HEK293 (cell line): ENCODE results near the gene PITPNM1.

Experiments used
- CTCF ChIA-PET: fragments of 350-600 bp; formaldehyde crosslinking; extraction: SDS; loops from one replicate; lab custom pipeline; 2021; ENCODE audit warnings: antibody characterized with exemption; lab: Yijun Ruan, JAX
- POLR2A ChIA-PET: fragments of 300-600 bp; formaldehyde crosslinking; extraction: SDS; loops from one replicate; lab custom pipeline; 2020; ENCODE audit warnings: antibody characterized with exemption, inconsistent platforms; lab: Yijun Ruan, JAX
- H3K27ac ChIP-seq: fragments of 200-500 bp; sonication (Bioruptor generic); 2 replicates; pipeline ENCODE4 v1.5.1; 2014; ENCODE audit warnings: low read depth, low read length, control low read depth, inconsistent platforms; ENCODE audit errors: extremely low read depth
- H3K36me3 ChIP-seq, 2 experiments: fragments of 200-500 bp in 1 of 2; sonication (Bioruptor generic) in 1 of 2; 1 replicate in 1 of 2; 2 replicates in 1 of 2; pipeline ENCODE4 v1.5.1; 2014 to 2017; ENCODE audit warnings: inconsistent platforms in 2 of 2, low read length in 2 of 2; ENCODE audit not compliant: control insufficient read depth in 2 of 2, insufficient read depth in 1 of 2
- H3K4me1 ChIP-seq: fragments of 200-500 bp; sonication (Bioruptor generic); 2 replicates; pipeline ENCODE4 v1.5.1; 2014; ENCODE audit warnings: mild to moderate bottlenecking, low read length, inconsistent platforms; ENCODE audit not compliant: control insufficient read depth, insufficient read depth
- H3K4me3 ChIP-seq: 2 replicates; pipeline ENCODE4 v1.5.1; 2011; ENCODE audit warnings: low read depth, mild to moderate bottlenecking, control low read depth, low read length, moderate library complexity
- H3K9me3 ChIP-seq: fragments of 200-500 bp; sonication (Bioruptor generic); 2 replicates; pipeline ENCODE4 v1.5.1; 2014; ENCODE audit warnings: low read depth, low read length, inconsistent platforms; ENCODE audit not compliant: control insufficient read depth, insufficient read depth
- OVOL3 ChIP-seq: fragments of 450-650 bp; formaldehyde crosslinking; IDR thresholded peaks from 2 replicates; pipeline ENCODE4 v1.5.1; 2016; ENCODE audit warnings: missing biosample characterization, missing genetic modification characterization
- PRDM1 ChIP-seq: fragments of 450-650 bp; formaldehyde crosslinking; IDR thresholded peaks from 2 replicates; pipeline ENCODE4; 2016; ENCODE audit warnings: missing biosample characterization, missing genetic modification characterization
- SALL2 ChIP-seq: fragments of 450-650 bp; formaldehyde crosslinking; IDR thresholded peaks from 2 replicates; pipeline ENCODE4 v1.5.0; 2017; ENCODE audit warnings: missing biosample characterization, mild to moderate bottlenecking, missing genetic modification characterization, borderline replicate concordance
- SCRT1 ChIP-seq: fragments of 450-650 bp; formaldehyde crosslinking; IDR thresholded peaks from 2 replicates; pipeline ENCODE4 v1.5.1; 2016; ENCODE audit warnings: missing biosample characterization, missing genetic modification characterization, borderline replicate concordance
- ZBTB7A ChIP-seq: fragments of 450-650 bp; formaldehyde crosslinking; IDR thresholded peaks from 2 replicates; pipeline ENCODE4 v1.5.1; 2016; ENCODE audit warnings: low read depth, missing biosample characterization, missing genetic modification characterization
- ZNF174 ChIP-seq: fragments of 450-650 bp; formaldehyde crosslinking; IDR thresholded peaks from 2 replicates; pipeline ENCODE4 v1.5.0; 2017; ENCODE audit warnings: missing biosample characterization, mild to moderate bottlenecking, missing genetic modification characterization
- ZNF202 ChIP-seq: fragments of 450-650 bp; formaldehyde crosslinking; IDR thresholded peaks from 2 replicates; pipeline ENCODE4 v1.5.1; 2016; ENCODE audit warnings: missing biosample characterization, missing genetic modification characterization, borderline replicate concordance
- ZNF24 ChIP-seq: fragments of 450-650 bp; formaldehyde crosslinking; IDR thresholded peaks from 2 replicates; pipeline ENCODE4 v1.5.1; 2016; ENCODE audit warnings: missing biosample characterization, missing genetic modification characterization
- ZNF266 ChIP-seq: fragments of 450-650 bp; formaldehyde crosslinking; IDR thresholded peaks from 2 replicates; pipeline ENCODE4 v1.5.1; 2016; ENCODE audit warnings: missing biosample characterization, missing genetic modification characterization, low read depth
- ZNF341 ChIP-seq: fragments of 450-650 bp; formaldehyde crosslinking; IDR thresholded peaks from 2 replicates; pipeline ENCODE4; 2016; ENCODE audit warnings: low read depth, missing biosample characterization, missing genetic modification characterization
- ZNF426 ChIP-seq: fragments of 450-650 bp; formaldehyde crosslinking; IDR thresholded peaks from 2 replicates; pipeline ENCODE4 v1.5.1; 2017; ENCODE audit warnings: missing biosample characterization, missing genetic modification characterization, mild to moderate bottlenecking, inconsistent platforms, moderate library complexity
- ZNF433 ChIP-seq: fragments of 450-650 bp; formaldehyde crosslinking; IDR thresholded peaks from 2 replicates; pipeline ENCODE4 v1.5.1; 2016; ENCODE audit warnings: missing biosample characterization, missing genetic modification characterization, low read depth
- ZNF549 ChIP-seq: fragments of 450-650 bp; IDR thresholded peaks from 2 replicates; pipeline ENCODE4 v1.5.1; 2018; ENCODE audit warnings: missing biosample characterization, missing genetic modification characterization, mild to moderate bottlenecking, inconsistent platforms, moderate library complexity
- ZNF555 ChIP-seq: fragments of 450-650 bp; formaldehyde crosslinking; conservative IDR thresholded peaks from 2 replicates; pipeline ENCODE4 v1.5.1; 2017; ENCODE audit warnings: missing biosample characterization, mild to moderate bottlenecking, missing genetic modification characterization, inconsistent platforms
- ZNF558 ChIP-seq: fragments of 450-650 bp; formaldehyde crosslinking; IDR thresholded peaks from 2 replicates; pipeline ENCODE4 v1.5.1; 2016; ENCODE audit warnings: missing biosample characterization, missing genetic modification characterization
- ZNF585B ChIP-seq: fragments of 450-650 bp; formaldehyde crosslinking; IDR thresholded peaks from 2 replicates; pipeline ENCODE4 v1.5.1; 2016; ENCODE audit warnings: missing biosample characterization, missing genetic modification characterization
- ZNF623 ChIP-seq: fragments of 450-650 bp; formaldehyde crosslinking; IDR thresholded peaks from 2 replicates; pipeline ENCODE4 v1.5.1; 2016; ENCODE audit warnings: missing biosample characterization, missing genetic modification characterization
- ZNF777 ChIP-seq: fragments of 450-650 bp; formaldehyde crosslinking; IDR thresholded peaks from 2 replicates; pipeline ENCODE4 v1.5.1; 2017; ENCODE audit warnings: missing biosample characterization, missing genetic modification characterization, borderline replicate concordance
- ZNF785 ChIP-seq: fragments of 450-650 bp; formaldehyde crosslinking; IDR thresholded peaks from 2 replicates; pipeline ENCODE4 v1.5.1; 2016; ENCODE audit warnings: missing biosample characterization, missing genetic modification characterization
- TF ChIP-seq, protein P1 (sequence below): fragments of 450-650 bp; formaldehyde crosslinking; optimal IDR thresholded peaks from 2 replicates; pipeline ENCODE3; 2016; ENCODE audit warnings: missing biosample characterization, mild to moderate bottlenecking, missing genetic modification characterization
- TF ChIP-seq, protein P2 (sequence below): fragments of 450-650 bp; formaldehyde crosslinking; IDR thresholded peaks from 2 replicates; pipeline ENCODE4 v1.5.1; 2016; ENCODE audit warnings: missing biosample characterization, missing genetic modification characterization
- TF ChIP-seq, protein P3 (sequence below): fragments of 450-650 bp; formaldehyde crosslinking; IDR thresholded peaks from 2 replicates; pipeline ENCODE4 v1.5.1; 2017; ENCODE audit warnings: missing biosample characterization, missing genetic modification characterization
- TF ChIP-seq, protein P4 (sequence below): fragments of 450-650 bp; formaldehyde crosslinking; IDR thresholded peaks from 2 replicates; pipeline ENCODE4 v1.5.1; 2016; ENCODE audit warnings: missing biosample characterization, missing genetic modification characterization

The PITPNM1 gene

DNA sequence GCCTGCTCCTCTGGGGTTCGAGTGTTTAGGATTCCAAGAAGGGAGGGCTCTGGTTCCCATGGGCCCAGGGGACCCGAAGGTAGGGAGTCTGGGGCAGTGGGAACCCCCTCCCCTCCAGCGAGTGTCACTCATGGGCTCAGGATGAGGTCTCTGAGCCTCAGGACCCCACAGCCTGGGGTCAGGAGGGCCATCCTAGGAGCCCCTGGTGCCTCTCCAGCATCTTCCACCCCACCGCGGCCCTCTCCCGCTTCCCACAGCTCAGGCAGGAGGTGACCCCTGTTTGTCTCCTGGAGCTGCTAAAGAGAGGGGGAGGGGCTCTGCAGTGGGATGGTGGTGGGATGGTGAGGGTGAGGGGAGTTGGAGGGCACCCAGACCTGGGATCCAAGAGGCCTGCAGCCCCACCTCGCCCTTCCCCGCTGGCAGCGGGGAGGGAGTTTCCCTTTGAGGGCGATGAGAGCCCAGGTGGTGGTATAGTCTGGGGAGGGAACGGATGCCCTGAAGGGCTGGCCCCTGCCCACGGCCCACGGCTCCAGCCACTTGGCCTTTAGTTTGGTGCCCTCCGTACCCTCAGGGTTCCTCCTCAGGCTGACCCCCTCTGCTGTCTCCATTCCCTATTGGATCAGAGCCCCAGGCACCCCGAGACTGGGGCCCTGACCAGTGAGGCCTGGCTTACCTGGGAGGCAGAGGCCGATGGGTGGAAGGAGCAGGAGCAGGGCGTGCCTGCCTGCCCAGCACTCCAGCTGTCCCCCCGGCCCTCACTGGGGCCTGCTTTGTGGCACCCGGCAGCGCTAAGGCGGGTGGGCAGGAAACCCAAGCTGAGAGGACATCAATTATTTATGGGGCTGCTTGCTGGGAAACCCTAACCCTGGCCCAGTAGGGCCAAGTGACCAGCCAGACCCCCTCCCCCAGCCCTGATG is 51.1 kb downstream of the PITPNM1 start:
- TF ChIP-seq ZNF174 (no peak), PRDM1 (tag by site-specific recombination) (no peak), ZNF549 (tag by site-specific recombination) (no peak), ZNF785 (no peak), ZNF585B (tag by site-specific recombination) (no peak), ZNF426 (tag by site-specific recombination) (no peak), ZNF558 (tag by site-specific recombination) (no peak), ZNF555 (tag by site-specific recombination) (no peak)
- TF ChIP-seq, protein P1, sequence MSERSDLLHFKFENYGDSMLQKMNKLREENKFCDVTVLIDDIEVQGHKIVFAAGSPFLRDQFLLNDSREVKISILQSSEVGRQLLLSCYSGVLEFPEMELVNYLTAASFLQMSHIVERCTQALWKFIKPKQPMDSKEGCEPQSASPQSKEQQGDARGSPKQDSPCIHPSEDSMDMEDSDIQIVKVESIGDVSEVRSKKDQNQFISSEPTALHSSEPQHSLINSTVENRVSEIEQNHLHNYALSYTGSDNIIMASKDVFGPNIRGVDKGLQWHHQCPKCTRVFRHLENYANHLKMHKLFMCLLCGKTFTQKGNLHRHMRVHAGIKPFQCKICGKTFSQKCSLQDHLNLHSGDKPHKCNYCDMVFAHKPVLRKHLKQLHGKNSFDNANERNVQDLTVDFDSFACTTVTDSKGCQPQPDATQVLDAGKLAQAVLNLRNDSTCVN (tag by site-specific recombination): no peak
- TF ChIP-seq, protein P2, sequence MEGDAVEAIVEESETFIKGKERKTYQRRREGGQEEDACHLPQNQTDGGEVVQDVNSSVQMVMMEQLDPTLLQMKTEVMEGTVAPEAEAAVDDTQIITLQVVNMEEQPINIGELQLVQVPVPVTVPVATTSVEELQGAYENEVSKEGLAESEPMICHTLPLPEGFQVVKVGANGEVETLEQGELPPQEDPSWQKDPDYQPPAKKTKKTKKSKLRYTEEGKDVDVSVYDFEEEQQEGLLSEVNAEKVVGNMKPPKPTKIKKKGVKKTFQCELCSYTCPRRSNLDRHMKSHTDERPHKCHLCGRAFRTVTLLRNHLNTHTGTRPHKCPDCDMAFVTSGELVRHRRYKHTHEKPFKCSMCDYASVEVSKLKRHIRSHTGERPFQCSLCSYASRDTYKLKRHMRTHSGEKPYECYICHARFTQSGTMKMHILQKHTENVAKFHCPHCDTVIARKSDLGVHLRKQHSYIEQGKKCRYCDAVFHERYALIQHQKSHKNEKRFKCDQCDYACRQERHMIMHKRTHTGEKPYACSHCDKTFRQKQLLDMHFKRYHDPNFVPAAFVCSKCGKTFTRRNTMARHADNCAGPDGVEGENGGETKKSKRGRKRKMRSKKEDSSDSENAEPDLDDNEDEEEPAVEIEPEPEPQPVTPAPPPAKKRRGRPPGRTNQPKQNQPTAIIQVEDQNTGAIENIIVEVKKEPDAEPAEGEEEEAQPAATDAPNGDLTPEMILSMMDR (tag by site-specific recombination): no peak
- Histone ChIP-seq H3K27ac (no peak overlapping the region), H3K4me1 (no peaks in the 10 kb centered on the region), H3K36me3 (no peaks in the 10 kb centered on the region), H3K4me3 (no peak overlapping the region), H3K9me3 (no peaks in the 10 kb centered on the region)
- POLR2A ChIA-PET: no interaction called here
- CTCF ChIA-PET: no interaction called here

DNA sequence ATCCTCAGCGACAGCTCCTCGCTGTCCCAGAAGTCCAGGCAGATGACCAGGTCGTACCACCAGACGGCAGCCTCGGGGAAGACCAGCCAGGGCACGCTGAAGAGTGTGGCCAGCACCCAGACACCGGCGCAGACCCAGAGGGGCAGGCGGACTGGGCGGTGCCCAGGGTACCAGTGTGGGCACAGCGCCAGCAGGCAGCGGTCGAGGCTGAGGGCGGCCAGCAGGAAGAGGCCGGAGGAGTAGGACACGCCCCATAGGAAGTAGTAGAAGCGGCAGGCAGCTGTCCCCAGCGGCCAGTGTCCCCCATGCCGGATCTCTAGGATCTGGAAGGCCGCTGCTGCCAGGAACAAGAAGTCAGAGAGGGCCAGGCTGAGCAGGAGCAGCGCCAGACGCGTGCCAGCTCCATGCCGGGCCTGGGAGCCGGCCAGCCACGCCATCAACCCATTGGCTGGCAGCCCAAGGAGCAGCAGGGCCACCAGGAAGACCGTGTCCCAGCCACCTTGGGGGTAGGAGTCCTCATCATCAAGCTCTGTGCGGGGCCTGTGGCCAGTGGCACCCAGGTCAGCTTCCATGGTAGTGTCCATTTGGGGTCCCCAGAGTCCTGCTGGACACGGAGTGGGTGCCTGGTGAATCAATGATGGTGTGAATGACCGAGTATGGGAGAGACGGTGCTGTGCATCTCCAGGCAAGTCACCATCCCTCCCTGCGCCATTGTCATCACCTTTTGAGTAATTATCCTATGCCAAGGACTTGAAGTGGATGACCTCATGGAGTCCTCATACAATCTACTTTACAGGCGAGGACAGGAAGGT is 52.8 kb downstream of the PITPNM1 start, which contains the start of gene GPR152:
GPR152 (minus strand) TSS at position 589 of the 812 bp plus-strand sequence; CDS start at position 584, 5 bp downstream.
- H3K36me3 ChIP-seq: no peaks in the 10 kb centered on the region
- ChIA-PET CTCF (no interaction called here), POLR2A (interaction anchor here (0.6 to 1.1 kb wide), 2 partner anchors 50 to 223 kb away, joined by 3 read pairs; partner anchors contain the start of gene PPP1CA)
- H3K27ac ChIP-seq: no peak within 1 kb of the TSS
- H3K4me3 ChIP-seq: no peak within 1 kb of the TSS
- H3K9me3 ChIP-seq: no peaks in the 10 kb centered on the region
- no peaks in the 10 kb centered on the region for H3K4me1 ChIP-seq
- TF ChIP-seq ZNF202 (tag by site-specific recombination) (no peak), ZNF623 (no peak), ZNF341 (tag by site-specific recombination) (no peak), ZNF777 (no peak), ZNF433 (tag by site-specific recombination) (no peak), SCRT1 (tag by site-specific recombination) (no peak), OVOL3 (tag by site-specific recombination) (no peak), ZNF266 (tag by site-specific recombination) (no peak), SALL2 (tag by site-specific recombination) (no peak), ZBTB7A (no peak), ZNF24 (tag by site-specific recombination) (no peak)
- TF ChIP-seq, protein P2 (tag by site-specific recombination): no peak
- TF ChIP-seq, protein P3, sequence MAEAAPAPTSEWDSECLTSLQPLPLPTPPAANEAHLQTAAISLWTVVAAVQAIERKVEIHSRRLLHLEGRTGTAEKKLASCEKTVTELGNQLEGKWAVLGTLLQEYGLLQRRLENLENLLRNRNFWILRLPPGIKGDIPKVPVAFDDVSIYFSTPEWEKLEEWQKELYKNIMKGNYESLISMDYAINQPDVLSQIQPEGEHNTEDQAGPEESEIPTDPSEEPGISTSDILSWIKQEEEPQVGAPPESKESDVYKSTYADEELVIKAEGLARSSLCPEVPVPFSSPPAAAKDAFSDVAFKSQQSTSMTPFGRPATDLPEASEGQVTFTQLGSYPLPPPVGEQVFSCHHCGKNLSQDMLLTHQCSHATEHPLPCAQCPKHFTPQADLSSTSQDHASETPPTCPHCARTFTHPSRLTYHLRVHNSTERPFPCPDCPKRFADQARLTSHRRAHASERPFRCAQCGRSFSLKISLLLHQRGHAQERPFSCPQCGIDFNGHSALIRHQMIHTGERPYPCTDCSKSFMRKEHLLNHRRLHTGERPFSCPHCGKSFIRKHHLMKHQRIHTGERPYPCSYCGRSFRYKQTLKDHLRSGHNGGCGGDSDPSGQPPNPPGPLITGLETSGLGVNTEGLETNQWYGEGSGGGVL (tag by site-specific recombination): no peak
- TF ChIP-seq, protein P4, sequence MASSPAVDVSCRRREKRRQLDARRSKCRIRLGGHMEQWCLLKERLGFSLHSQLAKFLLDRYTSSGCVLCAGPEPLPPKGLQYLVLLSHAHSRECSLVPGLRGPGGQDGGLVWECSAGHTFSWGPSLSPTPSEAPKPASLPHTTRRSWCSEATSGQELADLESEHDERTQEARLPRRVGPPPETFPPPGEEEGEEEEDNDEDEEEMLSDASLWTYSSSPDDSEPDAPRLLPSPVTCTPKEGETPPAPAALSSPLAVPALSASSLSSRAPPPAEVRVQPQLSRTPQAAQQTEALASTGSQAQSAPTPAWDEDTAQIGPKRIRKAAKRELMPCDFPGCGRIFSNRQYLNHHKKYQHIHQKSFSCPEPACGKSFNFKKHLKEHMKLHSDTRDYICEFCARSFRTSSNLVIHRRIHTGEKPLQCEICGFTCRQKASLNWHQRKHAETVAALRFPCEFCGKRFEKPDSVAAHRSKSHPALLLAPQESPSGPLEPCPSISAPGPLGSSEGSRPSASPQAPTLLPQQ (tag by site-specific recombination): no peak
